KMS-11 (cell line): Measurements from ENCODE around the gene EPHA6.

Experiments used
- H2AFZ ChIP-seq: fragments of 200-600 bp; sonication (generic); 2 replicates; pipeline ENCODE4 v1.6.1; 2016; ENCODE audit warnings: antibody characterized with exemption, mixed run types, low read depth
- H3K27ac ChIP-seq: fragments of 200-600 bp; sonication (generic); 2 replicates; pipeline ENCODE4 v1.6.1; 2016; ENCODE audit warnings: mild to moderate bottlenecking, mixed run types
- H3K27me3 ChIP-seq: fragments of 200-600 bp; sonication (generic); 2 replicates; pipeline ENCODE4 v1.6.1; 2017; ENCODE audit warnings: mild to moderate bottlenecking, low read depth, mixed run types, moderate library complexity; ENCODE audit not compliant: insufficient read depth
- H3K36me3 ChIP-seq: fragments of 200-600 bp; sonication (generic); 2 replicates; pipeline ENCODE4 v1.6.1; 2017; ENCODE audit warnings: mild to moderate bottlenecking, mixed run types; ENCODE audit not compliant: insufficient read depth
- H3K4me1 ChIP-seq: fragments of 200-600 bp; sonication (generic); 2 replicates; pipeline ENCODE4 v1.6.1; 2016; ENCODE audit warnings: mild to moderate bottlenecking, low read depth, mixed run types; ENCODE audit not compliant: poor library complexity, severe bottlenecking
- H3K4me2 ChIP-seq: fragments of 200-600 bp; sonication (generic); 2 replicates; pipeline ENCODE4 v1.7.0; 2016; ENCODE audit warnings: mild to moderate bottlenecking, mixed run types
- H3K4me3 ChIP-seq: fragments of 200-600 bp; sonication (generic); IDR thresholded peaks from 2 replicates; pipeline ENCODE4 v1.6.1; 2017; ENCODE audit warnings: low read depth, low read length, mixed read lengths; ENCODE audit not compliant: insufficient read depth
- H3K79me2 ChIP-seq: fragments of 200-600 bp; sonication (generic); 2 replicates; pipeline ENCODE4 v1.6.1; 2016; ENCODE audit warnings: low read depth, mixed run types; ENCODE audit not compliant: insufficient read depth
- H3K9ac ChIP-seq: fragments of 200-600 bp; sonication (generic); 2 replicates; pipeline ENCODE4 v1.6.1; 2016; ENCODE audit warnings: mild to moderate bottlenecking, mixed run types
- H4K20me1 ChIP-seq: fragments of 200-600 bp; sonication (generic); 2 replicates; pipeline ENCODE4 v1.6.1; 2016; ENCODE audit warnings: mild to moderate bottlenecking, mixed run types; ENCODE audit not compliant: insufficient read depth
- TF ChIP-seq, protein P1 (sequence below): fragments of 200-600 bp; sonication (generic); conservative IDR thresholded peaks from 2 replicates; pipeline ENCODE4 v1.6.1; 2017; ENCODE audit warnings: low read depth, mild to moderate bottlenecking, antibody characterized with exemption, low read length, moderate library complexity, mixed read lengths

Gene EPHA6

GRCh38 chr3:97636465-97636864, 822.1 kb downstream of the EPHA6 start:
- H4K20me1 ChIP-seq: no peaks in the 10 kb centered on the region
- H3K4me2 ChIP-seq: no peak overlapping the region
- H3K4me1 ChIP-seq: no peaks in the 10 kb centered on the region
- H3K4me3 ChIP-seq: no peak overlapping the region
- no peaks in the 10 kb centered on the region for H3K79me2 ChIP-seq
- H3K9ac ChIP-seq: no peak overlapping the region
- H3K27ac ChIP-seq: no peak overlapping the region
- H2AFZ ChIP-seq: no peak overlapping the region
- H3K36me3 ChIP-seq: no peaks in the 10 kb centered on the region
- TF ChIP-seq, protein P1, sequence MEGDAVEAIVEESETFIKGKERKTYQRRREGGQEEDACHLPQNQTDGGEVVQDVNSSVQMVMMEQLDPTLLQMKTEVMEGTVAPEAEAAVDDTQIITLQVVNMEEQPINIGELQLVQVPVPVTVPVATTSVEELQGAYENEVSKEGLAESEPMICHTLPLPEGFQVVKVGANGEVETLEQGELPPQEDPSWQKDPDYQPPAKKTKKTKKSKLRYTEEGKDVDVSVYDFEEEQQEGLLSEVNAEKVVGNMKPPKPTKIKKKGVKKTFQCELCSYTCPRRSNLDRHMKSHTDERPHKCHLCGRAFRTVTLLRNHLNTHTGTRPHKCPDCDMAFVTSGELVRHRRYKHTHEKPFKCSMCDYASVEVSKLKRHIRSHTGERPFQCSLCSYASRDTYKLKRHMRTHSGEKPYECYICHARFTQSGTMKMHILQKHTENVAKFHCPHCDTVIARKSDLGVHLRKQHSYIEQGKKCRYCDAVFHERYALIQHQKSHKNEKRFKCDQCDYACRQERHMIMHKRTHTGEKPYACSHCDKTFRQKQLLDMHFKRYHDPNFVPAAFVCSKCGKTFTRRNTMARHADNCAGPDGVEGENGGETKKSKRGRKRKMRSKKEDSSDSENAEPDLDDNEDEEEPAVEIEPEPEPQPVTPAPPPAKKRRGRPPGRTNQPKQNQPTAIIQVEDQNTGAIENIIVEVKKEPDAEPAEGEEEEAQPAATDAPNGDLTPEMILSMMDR: no peak
- no peaks in the 10 kb centered on the region for H3K27me3 ChIP-seq

DNA sequence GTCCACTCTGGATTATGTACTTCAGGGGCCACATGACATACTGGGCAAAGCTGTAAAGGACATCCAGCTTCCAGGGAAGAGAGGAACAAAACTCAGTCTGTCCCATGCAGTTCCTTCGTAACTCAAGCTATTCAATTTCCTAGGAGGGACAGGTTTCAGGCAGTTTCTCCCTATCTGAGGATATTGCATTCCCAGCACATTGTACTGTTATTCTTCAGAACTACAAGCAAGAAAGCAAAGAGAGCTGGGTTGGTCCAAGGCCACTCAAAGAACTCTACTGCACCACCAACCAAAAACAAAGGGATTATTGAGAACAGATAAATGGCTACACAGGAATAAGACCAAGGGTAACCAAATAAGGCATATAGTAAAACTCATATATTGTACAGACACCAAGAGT, 832.5 kb downstream of the EPHA6 start:
- no peak overlapping the region for H2AFZ ChIP-seq
- no peaks in the 10 kb centered on the region for H3K36me3 ChIP-seq
- TF ChIP-seq, protein P1: no peak
- H3K4me2 ChIP-seq: no peak overlapping the region
- H3K9ac ChIP-seq: no peak overlapping the region
- H3K4me3 ChIP-seq: no peak overlapping the region
- H3K4me1 ChIP-seq: no peaks in the 10 kb centered on the region
- no peak overlapping the region for H3K27ac ChIP-seq
- H4K20me1 ChIP-seq: no peaks in the 10 kb centered on the region
- no peaks in the 10 kb centered on the region for H3K27me3 ChIP-seq
- H3K79me2 ChIP-seq: no peaks in the 10 kb centered on the region

DNA sequence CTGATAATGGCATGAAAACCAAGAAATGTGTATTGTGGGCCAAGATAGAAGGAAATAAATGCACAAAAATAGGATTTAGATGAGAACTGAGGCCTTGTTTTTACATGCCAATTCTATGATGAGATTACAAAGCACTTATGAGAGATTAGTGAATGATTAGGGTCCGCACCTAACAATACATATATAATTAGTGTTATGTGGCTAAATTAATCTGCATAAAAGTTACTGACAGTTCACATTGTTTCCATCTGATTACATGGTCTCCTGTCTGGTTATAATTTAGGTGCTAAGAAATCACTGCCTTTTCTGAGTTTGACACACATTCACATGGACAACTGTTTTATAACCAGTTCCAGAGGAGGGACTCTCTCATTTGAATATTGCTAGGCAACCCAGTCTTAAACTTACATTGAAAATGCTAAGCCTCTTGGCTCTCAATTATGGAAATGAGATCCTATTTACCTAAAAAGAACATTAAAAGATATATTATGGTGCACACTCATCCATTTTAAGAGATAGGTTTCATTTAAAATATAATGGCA, 833.1 kb downstream of the EPHA6 start:
- Histone ChIP-seq H3K27ac (no peak overlapping the region), H3K4me2 (no peak overlapping the region), H3K36me3 (no peaks in the 10 kb centered on the region), H3K4me3 (no peak overlapping the region), H4K20me1 (no peaks in the 10 kb centered on the region), H3K79me2 (no peaks in the 10 kb centered on the region), H3K27me3 (no peaks in the 10 kb centered on the region), H3K9ac (no peak overlapping the region), H2AFZ (no peak overlapping the region), H3K4me1 (no peaks in the 10 kb centered on the region)
- TF ChIP-seq, protein P1: no peak

- H4K20me1 ChIP-seq: no peaks in the 10 kb centered on the region
- H3K36me3 ChIP-seq: no peaks in the 10 kb centered on the region
- H3K27me3 ChIP-seq: no peaks in the 10 kb centered on the region
- H3K79me2 ChIP-seq: no peaks in the 10 kb centered on the region
- TF ChIP-seq, protein P1: no peak
- H3K9ac ChIP-seq: no peak overlapping the region
- H3K4me2 ChIP-seq: no peak overlapping the region
- no peak overlapping the region for H2AFZ ChIP-seq
- H3K27ac ChIP-seq: no peak overlapping the region
- H3K4me1 ChIP-seq: no peaks in the 10 kb centered on the region
- H3K4me3 ChIP-seq: no peak overlapping the region
These were observed 841.6 kb downstream of the EPHA6 start for GRCh38 chr3:97655971-97656370.

DNA sequence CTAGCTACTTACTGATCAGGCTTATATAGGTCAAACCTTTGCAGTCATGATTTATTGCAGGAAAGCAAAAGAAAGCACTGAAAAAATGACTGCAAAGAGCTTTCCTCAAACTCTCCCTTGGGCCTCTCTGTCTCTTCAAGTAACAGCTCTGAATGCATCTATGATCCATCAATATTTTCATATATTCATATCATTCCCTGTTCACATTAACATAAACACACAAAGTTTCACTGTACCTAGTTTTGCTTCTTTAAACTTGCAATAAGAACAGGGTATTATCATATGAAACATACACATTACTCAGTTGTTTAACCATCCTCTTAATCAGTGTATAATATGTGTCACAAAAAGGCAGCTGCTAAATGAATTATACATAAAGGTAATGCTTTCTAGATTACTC, 842.2 kb downstream of the EPHA6 start:
- Histone ChIP-seq H3K9ac (no peak overlapping the region), H2AFZ (no peak overlapping the region), H4K20me1 (no peaks in the 10 kb centered on the region), H3K4me3 (no peak overlapping the region), H3K36me3 (no peaks in the 10 kb centered on the region), H3K27me3 (no peaks in the 10 kb centered on the region), H3K4me2 (no peak overlapping the region), H3K4me1 (no peaks in the 10 kb centered on the region), H3K27ac (no peak overlapping the region), H3K79me2 (no peaks in the 10 kb centered on the region)
- TF ChIP-seq, protein P1: no peak
